ENCODE measurements around the gene PKN2. TPM values are rescaled to one million over a fixed set of nuclear protein-coding genes. Genes with fewer than 3 reads are reported as not detected.

PKN2 gene
- total RNA-seq, 1 experiment from 2014 or later, result 32.6 TPM

GRCh38 chr1:88777604-88778149, 93.6 kb downstream of the PKN2 start:
- DNase-seq (ENCODE audit: low spot score) (no peak), ATAC-seq (peak; percentile 57)
- CTCF ChIA-PET, result no interaction called here
- Mint-ChIP-seq H3K36me3 (peaks cover 15% of the 10 kb centered on the region), H3K27me3 (ENCODE audit: low read depth) (no peaks in the 10 kb centered on the region), H3K4me3 (peak overlapping the region; percentile 42), H3K4me1 (peaks cover 82% of the 10 kb centered on the region), H3K27ac (peak overlapping the region; percentile 97), H3K9me3 (peaks cover 7% of the 10 kb centered on the region; the same call in 1 of the 2 replicates)
- no peak for TF ChIP-seq USF2 (CRISPR knock-in tag; IDR thresholded peaks at IDR 0.05)
- TF ChIP-seq AR (CRISPR knock-in tag; IDR thresholded peaks at IDR 0.05), result no peak
- TF ChIP-seq TEAD4 (CRISPR knock-in tag; IDR thresholded peaks at IDR 0.05), result no peak
- TF ChIP-seq ZBTB21 (CRISPR knock-in tag; IDR thresholded peaks at IDR 0.05; ENCODE audit: borderline replicate concordance), result no peak
- no peak for TF ChIP-seq SP1 (CRISPR knock-in tag; conservative IDR thresholded peaks at IDR 0.05)
- no peak for TF ChIP-seq AFF4 (CRISPR knock-in tag; IDR thresholded peaks at IDR 0.05; ENCODE audit: borderline replicate concordance)
- TF ChIP-seq USF1 (CRISPR knock-in tag; IDR thresholded peaks at IDR 0.05), result no peak
- TF ChIP-seq E2F1 (CRISPR knock-in tag; IDR thresholded peaks at IDR 0.05), result no peak
- no peak for TF ChIP-seq ZNF138 (CRISPR knock-in tag; conservative IDR thresholded peaks at IDR 0.05)
- no peak for TF ChIP-seq GTF2I (CRISPR knock-in tag; conservative IDR thresholded peaks at IDR 0.05)
- TF ChIP-seq ATF1 (CRISPR knock-in tag; IDR thresholded peaks at IDR 0.05), result no peak
- TF ChIP-seq E2F5 (CRISPR knock-in tag; IDR thresholded peaks at IDR 0.05), result no peak
- TF ChIP-seq TP53 (CRISPR knock-in tag; IDR thresholded peaks at IDR 0.05), result no peak
- TF ChIP-seq FOXK1 (CRISPR knock-in tag; IDR thresholded peaks at IDR 0.05), result no peak
- TF ChIP-seq FOXJ3 (CRISPR knock-in tag; IDR thresholded peaks at IDR 0.05; ENCODE audit: borderline replicate concordance), result no peak
- TF ChIP-seq GRHL2 (CRISPR knock-in tag; IDR thresholded peaks at IDR 0.05; ENCODE audit: insufficient replicate concordance, severe bottlenecking), result no peak
- TF ChIP-seq ZSCAN18 (CRISPR knock-in tag; IDR thresholded peaks at IDR 0.05), result no peak
- POLR2A ChIA-PET, result interaction anchor here (1.2 kb wide), 1 partner anchor 94 kb away, joined by 3 read pairs; the partner anchor contains the start of gene PKN2

Measured in WTC11 (cell line).